NB4 (cell line): ENCODE results near the gene NEMP1.

Experiments
- DNase-seq: peaks from one replicate; pipeline ENCODE4 v3.0.0; 2010; ENCODE audit warnings: low read depth
- H3K4me3 ChIP-seq: one replicate; pipeline ENCODE4 v1.5.1; 2011; ENCODE audit warnings: mild to moderate bottlenecking, low read depth, low read length, moderate library complexity
- MAX ChIP-seq: IDR thresholded peaks from 2 replicates; pipeline ENCODE4 v1.6.1; 2011; ENCODE audit warnings: low read depth, low read length
- MYC ChIP-seq: IDR thresholded peaks from 2 replicates; pipeline ENCODE4 v1.6.1; 2011; ENCODE audit warnings: low read depth, low read length
- POLR2A ChIP-seq: IDR thresholded peaks from 2 replicates; pipeline ENCODE4 v1.6.1; 2011; ENCODE audit warnings: mild to moderate bottlenecking; ENCODE audit not compliant: insufficient read length; ENCODE audit errors: extremely low read depth
- TF ChIP-seq, protein P1 (sequence below): IDR thresholded peaks from one replicate; pipeline ENCODE4 v1.5.1; 2012; ENCODE audit warnings: low read depth, low read length

The NEMP1 gene

GRCh38 chr12:57040750-57041149, 37.8 kb downstream of the NEMP1 start:
- no peak for DNase-seq

GRCh38 chr12:57040211-57040610, 38.4 kb downstream of the NEMP1 start:
- no peak overlapping the region for H3K4me3 ChIP-seq
- DNase-seq, result no peak
- TF ChIP-seq MYC (no peak), POLR2A (no peak), MAX (no peak)
- TF ChIP-seq, protein P1, sequence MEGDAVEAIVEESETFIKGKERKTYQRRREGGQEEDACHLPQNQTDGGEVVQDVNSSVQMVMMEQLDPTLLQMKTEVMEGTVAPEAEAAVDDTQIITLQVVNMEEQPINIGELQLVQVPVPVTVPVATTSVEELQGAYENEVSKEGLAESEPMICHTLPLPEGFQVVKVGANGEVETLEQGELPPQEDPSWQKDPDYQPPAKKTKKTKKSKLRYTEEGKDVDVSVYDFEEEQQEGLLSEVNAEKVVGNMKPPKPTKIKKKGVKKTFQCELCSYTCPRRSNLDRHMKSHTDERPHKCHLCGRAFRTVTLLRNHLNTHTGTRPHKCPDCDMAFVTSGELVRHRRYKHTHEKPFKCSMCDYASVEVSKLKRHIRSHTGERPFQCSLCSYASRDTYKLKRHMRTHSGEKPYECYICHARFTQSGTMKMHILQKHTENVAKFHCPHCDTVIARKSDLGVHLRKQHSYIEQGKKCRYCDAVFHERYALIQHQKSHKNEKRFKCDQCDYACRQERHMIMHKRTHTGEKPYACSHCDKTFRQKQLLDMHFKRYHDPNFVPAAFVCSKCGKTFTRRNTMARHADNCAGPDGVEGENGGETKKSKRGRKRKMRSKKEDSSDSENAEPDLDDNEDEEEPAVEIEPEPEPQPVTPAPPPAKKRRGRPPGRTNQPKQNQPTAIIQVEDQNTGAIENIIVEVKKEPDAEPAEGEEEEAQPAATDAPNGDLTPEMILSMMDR, result no peak

More at GRCh38 chr12:57040750-57041149, 37.8 kb downstream of the NEMP1 start:
- no peak for TF ChIP-seq MAX
- no peak for TF ChIP-seq POLR2A
- TF ChIP-seq MYC, result no peak
- TF ChIP-seq, protein P1, result no peak
- H3K4me3 ChIP-seq, result no peak overlapping the region

DNA sequence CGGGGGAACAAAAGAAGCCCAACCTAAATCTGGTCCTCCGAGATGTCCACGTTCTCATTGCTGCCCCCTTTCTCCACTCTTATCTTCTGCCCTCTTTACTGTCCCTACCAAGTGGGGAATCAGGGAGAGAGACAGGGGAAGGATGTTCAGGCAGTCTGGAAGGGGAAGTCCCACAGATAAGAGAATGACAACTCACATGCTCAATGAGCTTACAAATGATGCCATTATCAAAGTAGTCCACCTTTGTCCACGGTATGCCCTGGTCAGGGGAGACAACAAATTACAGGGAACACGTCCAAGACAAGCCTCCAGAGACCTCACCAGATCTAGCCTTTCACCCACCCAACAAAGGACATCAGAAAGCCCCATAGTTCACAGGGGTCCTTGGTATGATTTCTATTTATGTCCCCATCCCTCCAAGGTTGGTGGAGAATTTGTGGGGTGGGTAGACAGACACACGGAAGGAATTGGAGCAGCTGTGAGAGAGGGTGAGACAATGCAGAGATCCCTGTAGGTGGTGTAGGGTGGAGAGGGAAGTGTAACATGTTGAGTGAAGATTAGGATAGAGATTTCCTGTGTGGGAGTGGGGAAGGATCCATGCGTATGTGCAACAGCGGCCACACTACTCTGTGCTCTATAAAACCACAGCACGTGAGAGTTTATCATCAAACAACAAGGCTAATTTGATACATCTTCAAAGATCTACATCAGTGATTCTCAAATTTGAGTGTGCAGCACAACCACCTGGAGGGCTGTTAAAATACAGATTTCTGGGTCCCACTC, 39.4 kb downstream of the NEMP1 start:
- no peak for TF ChIP-seq POLR2A
- TF ChIP-seq MYC, result no peak
- TF ChIP-seq, protein P1, result no peak
- TF ChIP-seq MAX, result no peak
- DNase-seq, result no peak
- H3K4me3 ChIP-seq, result no peak overlapping the region

DNA sequence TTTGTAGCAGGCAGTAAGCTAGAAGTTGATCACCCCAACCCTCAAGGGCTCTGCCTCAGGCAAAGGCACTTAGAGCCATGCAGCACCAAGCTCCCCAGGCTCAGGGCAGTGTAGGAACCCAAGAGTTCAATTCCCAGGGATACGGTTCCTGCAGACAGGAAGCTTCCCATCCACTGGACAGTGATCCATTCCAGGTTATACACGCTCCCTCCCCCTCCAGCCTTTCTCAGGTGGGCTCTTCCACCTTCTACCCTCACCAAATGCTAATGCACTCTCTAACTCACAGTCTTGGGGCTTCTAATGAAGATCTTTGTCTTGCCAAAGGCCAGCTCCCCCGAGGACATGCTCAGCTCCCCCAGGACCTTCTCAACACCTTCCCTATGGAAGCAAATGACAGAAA, 41.3 kb downstream of the NEMP1 start:
- no peak for TF ChIP-seq POLR2A
- TF ChIP-seq, protein P1, result no peak
- no peak for TF ChIP-seq MAX
- TF ChIP-seq MYC, result no peak
- no peak for DNase-seq
- no peak overlapping the region for H3K4me3 ChIP-seq

- TF ChIP-seq POLR2A, result no peak
- no peak for TF ChIP-seq MYC
- no peak for TF ChIP-seq MAX
- TF ChIP-seq, protein P1, result no peak
- H3K4me3 ChIP-seq, result no peak overlapping the region
- no peak for DNase-seq
These were observed 45.2 kb downstream of the NEMP1 start for GRCh38 chr12:57033431-57033830.
